HepG2 (cell line): ENCODE results near the gene PCSK5.

Experiments
- CENPX ChIP-seq: sonication (generic); formaldehyde crosslinking; IDR thresholded peaks from 2 replicates; pipeline ENCODE4 v1.9.0; 2021; ENCODE audit warnings: mild to moderate bottlenecking, missing genetic modification reagents, moderate library complexity
- GMEB2 ChIP-seq: IDR thresholded peaks from 2 replicates; pipeline ENCODE4 v1.6.1; 2016; ENCODE audit warnings: missing biosample characterization, missing genetic modification reagents, low read depth
- JUND ChIP-seq: sonication (generic); formaldehyde crosslinking; IDR thresholded peaks from 2 replicates; pipeline ENCODE4 v1.8.0; 2022; ENCODE audit warnings: mild to moderate bottlenecking, missing genetic modification reagents
- NCOA5 ChIP-seq: sonication (generic); formaldehyde crosslinking; IDR thresholded peaks from 2 replicates; pipeline ENCODE4 v1.4.0; 2020; ENCODE audit warnings: missing genetic modification reagents
- RFXAP ChIP-seq: sonication (generic); formaldehyde crosslinking; IDR thresholded peaks from 2 replicates; pipeline ENCODE4 v1.4.0; 2020; ENCODE audit warnings: missing genetic modification reagents, borderline replicate concordance
- TBP ChIP-seq: sonication (generic); formaldehyde crosslinking; IDR thresholded peaks from 2 replicates; pipeline ENCODE4 v1.5.0; 2020; ENCODE audit warnings: missing genetic modification reagents
- ZBTB1 ChIP-seq: sonication (generic); formaldehyde crosslinking; IDR thresholded peaks from 2 replicates; pipeline ENCODE4 v1.4.0; 2020; ENCODE audit warnings: missing genetic modification reagents, borderline replicate concordance
- ZNF335 ChIP-seq: sonication (generic); formaldehyde crosslinking; IDR thresholded peaks from 2 replicates; pipeline ENCODE4 v1.4.0; 2020; ENCODE audit warnings: missing genetic modification reagents

- TF ChIP-seq RFXAP (CRISPR knock-in tag) (no peak), GMEB2 (CRISPR knock-in tag) (no peak), ZNF335 (CRISPR knock-in tag) (no peak), ZBTB1 (CRISPR knock-in tag) (no peak), JUND (CRISPR knock-in tag) (no peak), TBP (CRISPR knock-in tag) (no peak), NCOA5 (CRISPR knock-in tag) (no peak), CENPX (CRISPR knock-in tag) (no peak)
Measured at GRCh38 chr9:76266649-76267283, 376.3 kb downstream of the PCSK5 start.
